Ectodermal cell (in vitro differentiated cells): ENCODE measurements around the gene OR8B4.

ENCODE experiments used
- H3K27ac ChIP-seq: 2 replicates; pipeline ENCODE4 v1.7.0; 2013; ENCODE audit warnings: mild to moderate bottlenecking, low read depth, low read length; ENCODE audit not compliant: insufficient read depth, poor library complexity, severe bottlenecking
- H3K27me3 ChIP-seq: 2 replicates; pipeline ENCODE4 v1.7.0; 2013; ENCODE audit warnings: mild to moderate bottlenecking, low read length; ENCODE audit not compliant: insufficient read depth, control insufficient read depth, poor library complexity, severe bottlenecking
- H3K36me3 ChIP-seq: one replicate; pipeline ENCODE4 v1.7.0; 2013; ENCODE audit warnings: low read length; ENCODE audit not compliant: control insufficient read depth, insufficient read depth
- H3K4me1 ChIP-seq: one replicate; pipeline ENCODE4 v1.7.0; 2013; ENCODE audit warnings: low read length; ENCODE audit not compliant: control insufficient read depth, insufficient read depth
- H3K4me3 ChIP-seq: 2 replicates; pipeline ENCODE4 v1.7.0; 2013; ENCODE audit warnings: low read depth, low read length, control low read depth; ENCODE audit not compliant: insufficient read depth
- H3K9me3 ChIP-seq: 2 replicates; pipeline ENCODE4 v1.7.0; 2013; ENCODE audit warnings: mild to moderate bottlenecking, low read length, moderate library complexity; ENCODE audit not compliant: control insufficient read depth
- WGBS, 2 experiments: methylation state at CpG; one replicate each; pipeline ENCODE4 v1.1.7; 2013; ENCODE audit warnings: missing lambda C conversion rate in 2 of 2; 5-methylcytosine and 5-hydroxymethylcytosine counted together

OR8B4 gene

GRCh38 chr11:124380585-124380984 is 44.1 kb downstream of the OR8B4 start:
- no peaks in the 10 kb centered on the region for H3K9me3 ChIP-seq
- H3K27ac ChIP-seq, result no peak overlapping the region
- WGBS, 2 experiments, result 93 to 97% methylated on average over 2 of the region's 2 CpGs
- no peaks in the 10 kb centered on the region for H3K4me1 ChIP-seq
- H3K36me3 ChIP-seq, result no peaks in the 10 kb centered on the region
- H3K27me3 ChIP-seq, result no peaks in the 10 kb centered on the region
- H3K4me3 ChIP-seq, result no peak overlapping the region

- Histone ChIP-seq H3K27me3 (no peaks in the 10 kb centered on the region), H3K9me3 (no peaks in the 10 kb centered on the region), H3K27ac (no peak overlapping the region), H3K36me3 (no peaks in the 10 kb centered on the region), H3K4me1 (no peaks in the 10 kb centered on the region), H3K4me3 (no peak overlapping the region)
- 75 to 78% methylated on average over 3 of the region's 3 CpGs for WGBS, 2 experiments
Observed at GRCh38 chr11:124376280-124376679, 48.4 kb downstream of the OR8B4 start.
